ENCODE measurements around the gene ANO1. TPM values are rescaled to one million over a fixed set of nuclear protein-coding genes. Genes with fewer than 3 reads are reported as not detected.

ANO1 gene
- total RNA-seq, 1 experiment from 2014 or later = 10.9 TPM

- H3K23me2 ChIP-seq (ENCODE audit: insufficient read length, low read depth, low read length, poor library complexity, severe bottlenecking) = no peaks in the 10 kb centered on the region
- no peak overlapping the region for H3K56ac ChIP-seq (ENCODE audit: insufficient read length, low read depth, low read length)
- H3K18ac ChIP-seq (ENCODE audit: insufficient read length, low read depth, low read length) = no peak overlapping the region
- no peak overlapping the region for H3K4ac ChIP-seq (ENCODE audit: low read depth, low read length)
- no peak overlapping the region for H3K14ac ChIP-seq (ENCODE audit: insufficient read depth, low read length)
- H4K8ac ChIP-seq (replicated peaks; ENCODE audit: insufficient read length, low read depth, low read length) = no peak overlapping the region
- H2AFZ ChIP-seq (ENCODE audit: low read length) = no peak overlapping the region
- no peak overlapping the region for H2BK15ac ChIP-seq (ENCODE audit: low read depth, low read length)
- H3K79me1 ChIP-seq (ENCODE audit: insufficient read depth, low read depth, low read length, poor library complexity, severe bottlenecking) = no peaks in the 10 kb centered on the region
- peaks cover 0 to 3% (median 0%) of the 10 kb centered on the region in 3 experiments; a peak in 3 of 7 replicates for H3K36me3 Mint-ChIP-seq (ENCODE audit: insufficient read depth in 1 of 3, low read depth in 3 of 3)
- WGBS (ENCODE audit: extremely low coverage, insufficient read length, low lambda C conversion rate) = no CpG with 5 or more reads among the region's 6 CpGs
- H2BK12ac ChIP-seq (ENCODE audit: insufficient read length, low read depth, low read length) = no peak overlapping the region
- H3K4me1 Mint-ChIP-seq = peaks cover 2 to 4% of the 10 kb centered on the region in 2 experiments; a peak in 3 of 4 replicates
- H2AK5ac ChIP-seq (ENCODE audit: insufficient read length, low read length) = no peak overlapping the region
- peaks cover 3% of the 10 kb centered on the region; the same call in 1 of the 2 replicates for H3K27me3 Mint-ChIP-seq (ENCODE audit: low read depth)
- H3K4me1 ChIP-seq (ENCODE audit: insufficient read depth, low read length) = no peaks in the 10 kb centered on the region
- no peak overlapping the region for H3K27ac Mint-ChIP-seq
- H3K23ac ChIP-seq (ENCODE audit: insufficient read length, low read depth, low read length) = no peak overlapping the region
- H2BK120ac ChIP-seq (ENCODE audit: low read depth, low read length, poor library complexity, severe bottlenecking) = no peak overlapping the region
- no peaks in the 10 kb centered on the region for H3K27me3 ChIP-seq (ENCODE audit: insufficient read depth, low read length)
- no peak overlapping the region for H4K91ac ChIP-seq (ENCODE audit: insufficient read length, low read depth, low read length)
- no peak overlapping the region for H3T11ph ChIP-seq (ENCODE audit: low read length)
- no peak overlapping the region for H3K4me2 ChIP-seq (ENCODE audit: insufficient read depth, insufficient read length, low read length)
- peaks cover 0 to 4% of the 10 kb centered on the region in 2 experiments; a peak in 2 of 5 replicates for H3K9me3 Mint-ChIP-seq
- no peak for DNase-seq
- no peak overlapping the region for H4K5ac ChIP-seq (ENCODE audit: insufficient read length, low read depth, low read length)
- H4K20me1 ChIP-seq (ENCODE audit: control insufficient read depth, insufficient read depth, insufficient read length) = no peaks in the 10 kb centered on the region
- H3K27ac ChIP-seq (ENCODE audit: insufficient read length, low read depth, low read length) = no peak overlapping the region
- no peaks in the 10 kb centered on the region for H3K79me2 ChIP-seq (ENCODE audit: insufficient read depth, low read length)
- H3K9ac ChIP-seq (ENCODE audit: extremely low read depth, insufficient read length, low read length) = no peak overlapping the region
- no peak overlapping the region for H3K4me3 Mint-ChIP-seq
- no peak overlapping the region for H2BK5ac ChIP-seq (ENCODE audit: insufficient read length, low read length)
- no peak overlapping the region for H2BK20ac ChIP-seq (ENCODE audit: low read depth, low read length, poor library complexity, severe bottlenecking)
- no peak for TF ChIP-seq CTCF (conservative IDR thresholded peaks at IDR 0.05)
- H3K9me3 ChIP-seq (ENCODE audit: control insufficient read depth, low read depth, low read length) = no peaks in the 10 kb centered on the region
These were observed 108.3 kb downstream of the ANO1 start for GRCh38 chr11:70186420-70186819.

Measured in H9 (cell line).